Mononuclear cell (primary cell): ENCODE measurements around the gene ATP5MK. TPM values are rescaled to one million over a fixed set of nuclear protein-coding genes. Genes with fewer than 3 reads are reported as not detected.
A peak's percentile ranks its signal among the peaks of the same experiment; 100 is the strongest.
"Not testable (repeated sequence)": the region's sequence is repeated elsewhere in the genome, so short reads cannot be mapped to it uniquely, and the experiment has no call there.

ENCODE experiments used
- H3K27me3 ChIP-seq: 2 replicates; pipeline ENCODE4 v1.6.0; 2011; ENCODE audit warnings: low read length, control low read depth; ENCODE audit not compliant: insufficient read depth
- H3K4me1 ChIP-seq: 2 replicates; pipeline ENCODE4 v1.5.1; 2011; ENCODE audit warnings: mild to moderate bottlenecking, low read length, control low read depth; ENCODE audit not compliant: insufficient read depth
- H3K4me3 ChIP-seq: 2 replicates; pipeline ENCODE4 v1.5.1; 2011; ENCODE audit warnings: mild to moderate bottlenecking, low read length, moderate library complexity
- H3K9me3 ChIP-seq: 2 replicates; pipeline ENCODE4 v1.5.1; 2011; ENCODE audit warnings: low read depth, mild to moderate bottlenecking, control low read depth, low read length
- total RNA-seq: library from RNA; depleted of rRNA; stranded (reverse); fragments of >200 nt; gene quantifications from one replicate; pipeline ENCODE4 v1.2.3, GENCODE V29; 2012

ATP5MK gene
- total RNA-seq, 1 donor = 85.0 TPM

DNA sequence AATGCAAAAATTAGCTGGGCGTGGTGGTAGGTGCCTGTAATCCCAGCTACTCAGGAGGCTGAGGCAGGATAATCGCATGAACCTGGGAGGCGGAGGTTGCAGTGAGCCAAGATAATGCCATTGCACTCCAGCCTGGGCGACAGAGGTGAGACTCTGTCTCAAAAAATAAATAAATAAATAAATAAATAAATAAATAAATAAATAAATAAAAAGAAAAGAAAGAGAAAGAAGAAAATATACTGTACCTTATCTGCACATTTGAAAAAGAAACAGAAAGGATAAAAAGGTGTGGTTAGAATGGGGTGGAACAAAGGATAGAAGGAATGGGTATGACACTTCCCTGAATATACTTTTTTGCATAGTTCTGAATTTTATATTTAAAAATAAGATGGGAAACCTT, 36.8 kb downstream of the ATP5MK start:
- not testable (repeated sequence) for H3K9me3 ChIP-seq, H3K4me1 ChIP-seq, H3K27me3 ChIP-seq, H3K4me3 ChIP-seq

DNA sequence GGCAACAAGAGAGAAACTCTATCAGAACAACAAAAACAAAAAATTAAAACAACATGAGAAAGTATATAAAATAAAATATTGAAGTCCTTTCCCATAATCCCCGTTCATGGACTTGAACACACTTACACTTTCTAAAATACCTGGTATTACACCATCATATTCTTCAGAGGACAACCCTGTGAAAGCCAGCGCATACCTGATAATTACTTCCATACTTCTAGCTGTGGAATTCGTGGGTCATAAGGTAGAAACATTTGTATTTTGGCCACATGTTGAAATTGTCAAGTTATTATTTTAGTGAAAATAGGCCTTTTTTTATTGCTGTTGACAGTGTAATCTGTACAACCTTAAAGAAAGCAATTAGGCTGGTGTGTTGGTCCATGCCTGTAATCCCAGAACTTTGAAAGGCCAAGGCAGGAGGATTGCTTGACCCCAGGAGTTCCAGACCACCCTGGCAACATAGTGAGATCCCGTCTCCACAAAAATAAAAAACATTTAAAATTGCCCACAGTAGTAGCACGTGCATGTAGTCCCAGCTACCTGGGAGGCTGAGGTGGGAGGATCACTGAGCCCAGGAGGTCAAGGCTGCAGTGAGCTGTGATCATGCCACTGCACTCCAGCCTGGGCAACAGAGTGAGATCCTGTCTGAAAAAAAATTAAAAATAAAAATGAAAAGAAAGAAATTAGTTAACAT, 40.2 kb downstream of the ATP5MK start:
- H3K4me3 ChIP-seq = no peak overlapping the region
- no peaks in the 10 kb centered on the region for H3K27me3 ChIP-seq
- H3K4me1 ChIP-seq = peaks cover 6% of the 10 kb centered on the region
- H3K9me3 ChIP-seq = no peaks in the 10 kb centered on the region

DNA sequence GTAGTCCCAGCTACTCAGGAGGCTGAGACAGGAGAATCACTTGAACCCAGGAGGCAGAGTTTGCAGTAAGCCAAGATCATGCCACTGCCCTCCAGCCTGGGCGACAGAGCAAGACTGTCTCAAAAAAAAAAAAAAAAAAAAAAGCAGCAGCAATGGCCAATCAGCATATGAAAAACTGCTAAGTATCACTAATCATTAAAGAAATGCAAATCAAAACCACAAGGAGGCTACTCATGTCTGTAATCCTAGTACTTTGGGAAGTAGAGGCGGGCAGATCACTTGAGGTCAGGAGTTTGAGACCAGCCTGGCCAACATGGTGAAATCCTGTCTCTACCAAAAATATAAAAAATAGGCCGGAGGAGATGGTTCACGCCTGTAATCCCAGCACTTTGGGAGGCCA, 41.7 kb downstream of the ATP5MK start:
- H3K4me1 ChIP-seq = peaks cover 13% of the 10 kb centered on the region
- not testable (repeated sequence) for H3K4me3 ChIP-seq, H3K9me3 ChIP-seq, H3K27me3 ChIP-seq

DNA sequence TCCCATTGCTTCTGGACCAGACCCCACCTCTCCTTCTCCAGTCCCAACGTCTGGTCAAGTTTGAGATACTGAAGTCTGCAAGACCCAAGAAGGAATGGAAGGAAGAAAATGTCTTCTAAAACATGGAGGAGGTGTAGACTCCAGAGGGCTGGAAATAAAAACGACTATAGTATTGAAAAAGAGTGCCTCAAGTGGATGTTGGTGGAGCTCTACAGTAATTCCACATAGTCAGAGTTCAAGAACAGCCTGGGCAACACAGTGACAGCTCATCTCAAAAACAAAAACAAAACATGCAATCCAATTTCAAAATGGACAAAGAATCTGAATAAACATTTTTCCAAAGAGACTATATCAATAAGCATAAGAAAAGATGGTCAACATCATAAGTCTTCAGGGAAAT, 43.0 kb downstream of the ATP5MK start:
- H3K27me3 ChIP-seq = no peaks in the 10 kb centered on the region
- peaks cover 13% of the 10 kb centered on the region for H3K4me1 ChIP-seq
- H3K4me3 ChIP-seq = no peak overlapping the region
- no peaks in the 10 kb centered on the region for H3K9me3 ChIP-seq

DNA sequence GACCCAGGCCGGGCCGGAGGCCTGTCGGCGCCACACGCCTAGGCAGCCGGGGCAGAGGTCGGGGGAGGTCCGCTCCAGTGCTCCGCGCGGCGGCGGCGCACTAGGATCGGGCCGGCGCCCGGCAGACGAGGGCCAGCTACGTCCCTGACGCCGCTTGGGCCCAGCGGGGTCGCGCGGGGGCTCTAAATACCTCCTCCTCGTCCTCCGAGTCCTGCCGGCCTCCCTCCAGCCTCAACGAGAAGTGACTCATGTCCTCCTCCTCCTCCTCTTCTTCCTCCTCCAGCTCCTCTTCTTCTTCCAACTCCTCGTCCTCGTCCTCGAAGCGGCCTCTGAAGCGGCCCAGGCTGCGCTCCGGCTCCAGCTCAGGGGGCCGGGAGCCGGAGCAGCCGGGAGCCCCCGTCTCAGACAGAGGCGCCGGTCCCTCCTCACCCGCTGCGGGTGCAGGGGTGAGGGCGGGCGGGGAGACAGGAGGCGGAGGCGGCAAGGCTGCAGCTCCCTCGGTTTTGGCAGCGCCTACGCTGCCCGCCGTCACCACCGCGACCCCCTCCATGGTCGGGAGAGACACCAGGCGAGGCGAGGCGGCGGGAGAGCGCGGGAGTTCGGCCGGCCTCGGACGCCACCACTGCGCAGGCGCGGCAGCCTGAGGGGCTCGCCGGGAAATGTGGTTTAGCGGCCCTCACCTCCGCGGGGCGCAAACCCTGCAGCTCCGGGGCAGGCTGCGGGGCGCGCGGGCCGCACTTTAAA, 45.6 kb downstream of the ATP5MK start, which contains the start of gene PCGF6:
Gene PCGF6 (minus strand): TSS at position 624 of the 744 bp plus-strand sequence. CDS start 74 bp downstream, at position 550.
- Histone ChIP-seq H3K4me3 (peak within 1 kb of the TSS; percentile 71), H3K9me3 (no peaks in the 10 kb centered on the region), H3K27me3 (no peaks in the 10 kb centered on the region), H3K4me1 (peaks cover 13% of the 10 kb centered on the region)

DNA sequence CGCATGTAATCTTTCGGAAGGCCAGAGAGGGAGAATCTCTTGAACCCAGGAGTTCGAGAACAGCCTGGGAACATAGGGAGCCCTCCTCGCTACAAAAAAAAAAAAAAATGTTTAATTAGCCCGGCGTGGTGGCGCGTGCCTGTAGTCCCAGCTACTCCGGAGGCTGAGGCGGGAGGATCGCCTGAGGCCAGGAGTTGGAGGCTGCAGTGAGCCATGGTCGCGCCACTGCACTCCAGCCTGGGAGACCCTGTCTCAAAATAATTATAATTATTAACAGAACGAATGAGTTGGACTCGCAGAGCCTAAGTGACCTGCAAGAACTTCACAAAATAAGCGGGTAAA, 46.1 kb downstream of the ATP5MK start:
- H3K4me3 ChIP-seq = peak overlapping the region; percentile 71
- H3K9me3 ChIP-seq = no peaks in the 10 kb centered on the region
- H3K27me3 ChIP-seq = no peaks in the 10 kb centered on the region
- H3K4me1 ChIP-seq = peaks cover 13% of the 10 kb centered on the region

Other genes starting within 250 kb of the ATP5MK start
- gene NT5C2, start 203.2 kb downstream of the ATP5MK start, total RNA-seq = 62.2 TPM
- gene RPEL1, start 150.6 kb downstream of the ATP5MK start, total RNA-seq = not detected
- 0.10 TPM for gene INA, start 119.3 kb downstream of the ATP5MK start, total RNA-seq
- 3.3 TPM for gene PCGF6, start 45.3 kb downstream of the ATP5MK start, total RNA-seq
- 4.8 TPM for gene TAF5, start 28.5 kb downstream of the ATP5MK start, total RNA-seq
- gene PDCD11, start 151 bp upstream of the ATP5MK start, total RNA-seq = 8.4 TPM
- 10.3 TPM for gene CALHM2, start 55.9 kb upstream of the ATP5MK start, total RNA-seq
- gene CALHM1, start 62.4 kb upstream of the ATP5MK start, total RNA-seq = not detected
- gene CALHM3, start 82.8 kb upstream of the ATP5MK start, total RNA-seq = not detected
- gene NEURL1, start 97.2 kb upstream of the ATP5MK start, total RNA-seq = 4.8 TPM